MM.1S (cell line): ENCODE data around the gene C9orf153.

ENCODE experiments used
- DNase-seq: peaks from one replicate; pipeline ENCODE4 v3.0.0-alpha.2; 2015
- H2AFZ ChIP-seq: fragments of 300-600 bp; sonication (generic); 2 replicates; pipeline ENCODE4 v1.6.0; 2016; ENCODE audit warnings: antibody characterized with exemption, low read length
- H3F3A ChIP-seq: fragments of 300-600 bp; sonication (generic); 2 replicates; pipeline ENCODE4 v1.6.1; 2016; ENCODE audit warnings: mild to moderate bottlenecking, antibody characterized with exemption, low read length, moderate library complexity, mixed read lengths; ENCODE audit not compliant: insufficient read depth
- H3K27ac ChIP-seq: fragments of 300-600 bp; sonication (generic); 2 replicates; pipeline ENCODE4 v1.5.1; 2016; ENCODE audit warnings: mild to moderate bottlenecking, low read length
- H3K27me3 ChIP-seq: fragments of 300-600 bp; sonication (generic); replicated peaks from 2 replicates; pipeline ENCODE4 v1.6.0; 2016; ENCODE audit warnings: low read length; ENCODE audit not compliant: insufficient read depth
- H3K36me3 ChIP-seq: fragments of 300-600 bp; sonication (generic); replicated peaks from 2 replicates; pipeline ENCODE4 v1.6.1; 2016; ENCODE audit warnings: mild to moderate bottlenecking, low read length, mixed read lengths; ENCODE audit not compliant: insufficient read depth
- H3K4me1 ChIP-seq: fragments of 300-600 bp; sonication (generic); 2 replicates; pipeline ENCODE4 v1.6.1; 2016; ENCODE audit warnings: low read length, mixed read lengths
- H3K4me2 ChIP-seq: fragments of 300-600 bp; sonication (generic); 2 replicates; pipeline ENCODE4 v1.6.0; 2016; ENCODE audit warnings: low read depth, low read length
- H3K4me3 ChIP-seq: fragments of 300-600 bp; sonication (generic); 2 replicates; pipeline ENCODE4 v1.5.1; 2016; ENCODE audit warnings: low read length, mixed read lengths
- H3K79me2 ChIP-seq: fragments of 300-600 bp; sonication (generic); 2 replicates; pipeline ENCODE4 v1.6.1; 2016; ENCODE audit warnings: mixed run types, low read length, mixed read lengths
- H3K9ac ChIP-seq: fragments of 300-600 bp; sonication (generic); 2 replicates; pipeline ENCODE4 v1.6.1; 2016; ENCODE audit warnings: low read length, mixed read lengths
- H3K9me2 ChIP-seq: fragments of 300-600 bp; sonication (generic); replicated peaks from 2 replicates; pipeline ENCODE4 v1.6.1; 2016; ENCODE audit warnings: mild to moderate bottlenecking, low read length, mixed read lengths; ENCODE audit not compliant: insufficient read depth
- H3K9me3 ChIP-seq: fragments of 300-600 bp; sonication (generic); replicated peaks from 2 replicates; pipeline ENCODE4 v1.6.1; 2016; ENCODE audit warnings: mild to moderate bottlenecking, low read length, mixed read lengths; ENCODE audit not compliant: insufficient read depth
- H4K20me1 ChIP-seq: fragments of 300-600 bp; sonication (generic); 2 replicates; pipeline ENCODE4 v1.6.1; 2016; ENCODE audit warnings: mild to moderate bottlenecking, low read length, moderate library complexity, mixed read lengths; ENCODE audit not compliant: insufficient read depth
- CTCF ChIP-seq: fragments of 300-600 bp; sonication (generic); IDR thresholded peaks from 2 replicates; pipeline ENCODE4 v1.5.1; 2016; ENCODE audit warnings: antibody characterized with exemption, low read length, mixed read lengths
- EZH2 ChIP-seq: fragments of 300-600 bp; sonication (generic); optimal IDR thresholded peaks from 2 replicates; pipeline ENCODE3; 2017; ENCODE audit warnings: low read depth, mild to moderate bottlenecking, antibody characterized with exemption, low read length, mixed read lengths
- EZH2phosphoT487 ChIP-seq: fragments of 300-600 bp; sonication (generic); IDR thresholded peaks from 2 replicates; pipeline ENCODE4 v1.6.1; 2018; ENCODE audit warnings: antibody characterized with exemption, low read length

The C9orf153 gene

GRCh38 chr9:86286278-86286677 lies 26.8 kb upstream of the C9orf153 start:
- Histone ChIP-seq H3F3A (peaks cover 9% of the 10 kb centered on the region), H3K9me3 (no peaks in the 10 kb centered on the region), H4K20me1 (no peaks in the 10 kb centered on the region), H2AFZ (no peak overlapping the region), H3K4me2 (no peak overlapping the region), H3K27me3 (no peaks in the 10 kb centered on the region), H3K27ac (no peak overlapping the region), H3K4me1 (peaks cover 5% of the 10 kb centered on the region), H3K9me2 (no peaks in the 10 kb centered on the region), H3K9ac (no peak overlapping the region), H3K4me3 (no peak overlapping the region), H3K79me2 (peaks cover 7% of the 10 kb centered on the region), H3K36me3 (no peaks in the 10 kb centered on the region; the same call in 1 of the 2 replicates)
- DNase-seq = no peak
- TF ChIP-seq CTCF (no peak), EZH2 (no peak), EZH2phosphoT487 (no peak)

- no peaks in the 10 kb centered on the region for H3K9me3 ChIP-seq
- peaks cover 17% of the 10 kb centered on the region for H3K79me2 ChIP-seq
- H3K4me3 ChIP-seq = no peak overlapping the region
- no peak overlapping the region for H3K4me2 ChIP-seq
- peaks cover 12% of the 10 kb centered on the region for H3K4me1 ChIP-seq
- no peak overlapping the region for H3K9ac ChIP-seq
- no peaks in the 10 kb centered on the region; the same call in 1 of the 2 replicates for H3K36me3 ChIP-seq
- TF ChIP-seq CTCF (no peak), EZH2phosphoT487 (no peak), EZH2 (no peak)
- H3F3A ChIP-seq = peaks cover 9% of the 10 kb centered on the region
- no peaks in the 10 kb centered on the region for H3K9me2 ChIP-seq
- H3K27ac ChIP-seq = no peak overlapping the region
- DNase-seq = no peak
- no peak overlapping the region for H2AFZ ChIP-seq
- no peaks in the 10 kb centered on the region for H4K20me1 ChIP-seq
- H3K27me3 ChIP-seq = no peaks in the 10 kb centered on the region
These were observed 25.8 kb upstream of the C9orf153 start for GRCh38 chr9:86285261-86285660.

GRCh38 chr9:86282979-86283535 lies 23.6 kb upstream of the C9orf153 start:
- TF ChIP-seq EZH2phosphoT487 (no peak), EZH2 (no peak), CTCF (no peak)
- no peaks in the 10 kb centered on the region for H3K9me2 ChIP-seq

More at GRCh38 chr9:86282979-86283535, 23.6 kb upstream of the C9orf153 start:
- peak overlapping the region; percentile 95 for H3K27ac ChIP-seq
- H4K20me1 ChIP-seq = no peaks in the 10 kb centered on the region
- no peaks in the 10 kb centered on the region for H3K36me3 ChIP-seq
- no peak for DNase-seq
- peak overlapping the region; percentile 91 for H3K4me2 ChIP-seq
- peak overlapping the region; percentile 98 for H3K9ac ChIP-seq
- no peaks in the 10 kb centered on the region for H3K9me3 ChIP-seq
- H3K79me2 ChIP-seq = peaks cover 39% of the 10 kb centered on the region
- peaks cover 12% of the 10 kb centered on the region for H3K4me1 ChIP-seq
- H3K27me3 ChIP-seq = no peaks in the 10 kb centered on the region
- peaks cover 9% of the 10 kb centered on the region for H3F3A ChIP-seq
- H2AFZ ChIP-seq = peak overlapping the region; percentile 89
- peak overlapping the region; percentile 89 for H3K4me3 ChIP-seq
